CD14-positive monocyte (primary cell): ENCODE results near the gene PLXND1. TPM values are rescaled to one million over a fixed set of nuclear protein-coding genes. Genes with fewer than 3 reads are reported as not detected.

ENCODE experiments used
- DNase-seq, 3 donors: peaks; one replicate each; pipeline ENCODE4 v3.0.0-alpha.2; 2011 to 2022
- H2AFZ ChIP-seq: 2 replicates; pipeline ENCODE4 v1.6.0; 2012; ENCODE audit warnings: mild to moderate bottlenecking, low read depth, low read length, inconsistent platforms; ENCODE audit not compliant: insufficient read depth, poor library complexity, severe bottlenecking
- H3K27ac ChIP-seq, 2 donors: 1 replicate in 1 of 2; 2 replicates in 1 of 2; pipeline ENCODE4 v1.5.1; 2012 to 2013; ENCODE audit warnings: low read length in 2 of 2, control low read depth in 1 of 2, inconsistent platforms in 1 of 2, low read depth in 1 of 2, mild to moderate bottlenecking in 1 of 2
- H3K27me3 ChIP-seq, 2 donors: one replicate each; pipeline versions ENCODE4 v1.6.0 to v1.6.1; 2011 to 2013; ENCODE audit warnings: low read length in 2 of 2; ENCODE audit not compliant: control insufficient read depth in 2 of 2, insufficient read depth in 2 of 2
- H3K36me3 ChIP-seq, 2 donors: replicated peaks in 1 of 2; 1 replicate in 1 of 2; 2 replicates in 1 of 2; pipeline versions ENCODE4 v1.5.1 to v1.6.1; 2012 to 2013; ENCODE audit warnings: low read length in 2 of 2, control low read depth in 1 of 2, inconsistent platforms in 1 of 2, mild to moderate bottlenecking in 1 of 2; ENCODE audit not compliant: insufficient read depth in 2 of 2, control insufficient read depth in 1 of 2
- H3K4me1 ChIP-seq, 2 donors: 1 replicate in 1 of 2; 2 replicates in 1 of 2; pipeline versions ENCODE4 v1.5.1 to v1.6.1; 2012 to 2013; ENCODE audit warnings: low read length in 2 of 2, control low read depth in 1 of 2, inconsistent platforms in 1 of 2, mild to moderate bottlenecking in 1 of 2, moderate library complexity in 1 of 2; ENCODE audit not compliant: insufficient read depth in 2 of 2, control insufficient read depth in 1 of 2
- H3K4me2 ChIP-seq: replicated peaks from 2 replicates; pipeline ENCODE3; 2012; ENCODE audit warnings: low read length, moderate library complexity, mild to moderate bottlenecking; ENCODE audit not compliant: poor library complexity, severe bottlenecking; ENCODE audit errors: extremely low read depth
- H3K4me3 ChIP-seq, 3 experiments: fragments of 200-600 bp in 1 of 3; sonication (generic) in 1 of 3; replicated peaks in 1 of 3; 1 replicate in 2 of 3; 2 replicates in 1 of 3; pipeline ENCODE4 v1.5.1; 2011 to 2013; ENCODE audit warnings: low read length in 3 of 3, mild to moderate bottlenecking in 3 of 3, control low read depth in 2 of 3, low read depth in 2 of 3, inconsistent platforms in 1 of 3, moderate library complexity in 1 of 3
- H3K79me2 ChIP-seq: 2 replicates; pipeline ENCODE4 v1.6.0; 2012; ENCODE audit warnings: mild to moderate bottlenecking, control low read depth, inconsistent platforms, low read length, moderate library complexity; ENCODE audit not compliant: insufficient read depth
- H3K9ac ChIP-seq: 2 replicates; pipeline ENCODE4 v1.6.0; 2017; ENCODE audit warnings: low read length, mild to moderate bottlenecking; ENCODE audit not compliant: insufficient read depth, poor library complexity, severe bottlenecking
- H3K9me3 ChIP-seq, 2 donors: replicated peaks in 1 of 2; 1 replicate in 1 of 2; 2 replicates in 1 of 2; pipeline versions ENCODE4 v1.5.1 to v1.6.1; 2012 to 2013; ENCODE audit warnings: low read length in 2 of 2, control low read depth in 1 of 2; ENCODE audit not compliant: control insufficient read depth in 1 of 2, insufficient read depth in 1 of 2
- H4K20me1 ChIP-seq: 2 replicates; pipeline ENCODE4 v1.6.0; 2012; ENCODE audit warnings: mild to moderate bottlenecking, low read length, control low read depth, moderate library complexity; ENCODE audit not compliant: insufficient read depth
- H3K27ac Mint-ChIP-seq, 7 donors: one replicate each; pipeline ENCODE4 v1.8.0; 2020; ENCODE audit warnings: mild to moderate bottlenecking in 7 of 7, mixed read lengths in 7 of 7, moderate library complexity in 6 of 7, inconsistent platforms in 2 of 7
- H3K27me3 Mint-ChIP-seq, 3 donors: one replicate each; pipeline ENCODE4 v1.8.0; 2021 to 2022; ENCODE audit warnings: low read depth in 3 of 3, mild to moderate bottlenecking in 3 of 3, mixed read lengths in 3 of 3, moderate library complexity in 3 of 3, inconsistent platforms in 1 of 3
- H3K36me3 Mint-ChIP-seq, 2 donors: one replicate each; pipeline ENCODE4 v1.8.0; 2020; ENCODE audit warnings: mixed read lengths in 2 of 2, inconsistent platforms in 1 of 2, mild to moderate bottlenecking in 1 of 2
- H3K4me1 Mint-ChIP-seq: one replicate; pipeline ENCODE4 v1.8.0; 2020; ENCODE audit warnings: mild to moderate bottlenecking, mixed read lengths
- H3K4me3 Mint-ChIP-seq, 2 donors: one replicate each; pipeline ENCODE4 v1.8.0; 2020; ENCODE audit warnings: mild to moderate bottlenecking in 2 of 2, mixed read lengths in 2 of 2, moderate library complexity in 1 of 2
- H3K9me3 Mint-ChIP-seq, 7 donors: one replicate each; pipeline ENCODE4 v1.8.0; 2020 to 2022; ENCODE audit warnings: mixed read lengths in 7 of 7, mild to moderate bottlenecking in 6 of 7, moderate library complexity in 6 of 7, inconsistent platforms in 2 of 7
- CTCF ChIP-seq: fragments of 200-600 bp; IDR thresholded peaks from one replicate; pipeline ENCODE4 v1.8.0; 2022; ENCODE audit warnings: antibody characterized with exemption, mild to moderate bottlenecking
- WGBS: methylation state at CpG from one replicate; pipeline ENCODE4 v1.1.5; 2013; ENCODE audit warnings: missing lambda C conversion rate; ENCODE audit not compliant: insufficient coverage; 5-methylcytosine and 5-hydroxymethylcytosine counted together
- intact Hi-C, 2 donors: fragments of 100-400 bp; cut with micrococcal nuclease; formaldehyde crosslinking; loops; one replicate each; pipeline versions ENCODE4 v1.15.0 to v1.15.1; 2023
- polyA plus RNA-seq, 3 donors: library from polyadenylated mRNA; depleted of rRNA in 1 of 3; unstranded in 2 of 3; stranded (reverse) in 1 of 3; fragments of 300-500 nt in 2 of 3; fragments of >200 nt in 1 of 3; fragmentation: Illumina TruSeq in 2 of 3; gene quantifications; 1 replicate in 2 of 3; 2 replicates in 1 of 3; pipeline ENCODE4 v1.2.3, GENCODE V29; 2012 to 2021

Gene PLXND1
- polyA plus RNA-seq, 3 donors: 7.1 to 170 (median 9.9) TPM

DNA sequence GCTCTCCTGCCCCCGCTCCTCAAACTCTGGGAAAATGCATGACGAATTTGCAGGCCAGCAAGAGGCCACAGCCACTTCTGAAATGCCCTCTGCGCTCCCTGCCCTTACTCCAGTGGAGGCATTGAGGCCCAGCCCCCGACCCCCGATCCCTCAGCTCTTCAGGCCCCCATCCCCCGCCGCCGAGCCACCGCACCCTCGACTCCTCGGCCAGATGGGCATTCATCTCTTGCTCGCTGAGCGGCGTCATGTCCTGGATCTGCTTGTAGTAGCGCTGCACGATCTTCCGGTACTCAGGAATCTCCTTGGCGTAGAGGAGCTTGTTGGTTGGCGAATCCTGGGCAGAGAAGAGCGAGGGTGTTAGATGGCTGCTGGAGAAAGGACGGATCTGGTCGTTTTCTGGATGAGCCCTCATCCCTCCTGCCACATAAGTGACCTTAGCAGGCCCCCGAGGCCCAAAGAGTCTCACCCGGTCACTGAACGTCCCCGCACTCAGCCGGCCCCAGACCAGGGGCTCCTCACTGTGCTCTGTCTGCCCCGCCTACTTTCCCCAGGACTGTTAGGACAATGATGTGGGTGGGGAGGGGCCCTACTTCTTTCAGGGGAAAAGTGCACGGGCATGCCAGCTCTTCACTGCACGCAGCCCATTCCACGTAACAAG is 49.5 kb downstream of the PLXND1 start:
- Histone ChIP-seq H3K36me3 (peaks cover 59 to 71% of the 10 kb centered on the region in 2 donors), H3K27ac (no peak overlapping the region), H3K27me3 (no peaks in the 10 kb centered on the region), H4K20me1 (no peaks in the 10 kb centered on the region), H3K9me3 (no peaks in the 10 kb centered on the region), H3K4me1 (peaks cover 20 to 27% of the 10 kb centered on the region in 2 donors), H3K79me2 (no peaks in the 10 kb centered on the region), H3K4me3 (no peak overlapping the region), H3K9ac (no peak overlapping the region), H3K4me2 (no peak overlapping the region), H2AFZ (no peak overlapping the region)
- Mint-ChIP-seq H3K36me3 (peaks cover 54 to 63% of the 10 kb centered on the region in 2 donors), H3K27me3 (peaks cover 0 to 2% (median 0%) of the 10 kb centered on the region in 3 donors), H3K4me1 (peaks cover 34% of the 10 kb centered on the region), H3K27ac (no peak overlapping the region), H3K9me3 (no peaks in the 10 kb centered on the region), H3K4me3 (no peak overlapping the region)
- WGBS: 96% methylated on average over 27 of the region's 31 CpGs
- DNase-seq: no peak
- TF ChIP-seq CTCF: no peak
- intact Hi-C loops: no loop called here

DNA sequence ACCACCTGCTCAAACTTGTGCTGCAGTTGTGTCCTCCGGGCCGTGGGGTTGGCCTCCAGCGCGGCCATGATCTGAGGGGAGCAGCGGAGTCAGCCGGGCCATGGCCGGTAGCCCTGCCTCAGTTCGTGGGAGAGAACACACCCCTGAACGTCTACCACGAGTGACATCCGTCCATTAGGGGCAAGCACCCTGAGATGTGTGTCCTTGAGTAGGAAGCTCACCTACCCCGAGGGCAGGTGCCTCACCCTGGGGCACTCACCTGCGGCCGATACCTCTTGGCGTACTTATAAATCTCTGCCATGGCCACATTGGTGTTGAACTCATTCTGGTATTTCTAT is 50.1 kb downstream of the PLXND1 start:
- Histone ChIP-seq H3K9ac (no peak overlapping the region), H3K79me2 (no peaks in the 10 kb centered on the region), H3K27ac (no peak overlapping the region), H3K9me3 (no peaks in the 10 kb centered on the region), H3K4me1 (peaks cover 20 to 27% of the 10 kb centered on the region in 2 donors), H3K27me3 (no peaks in the 10 kb centered on the region), H4K20me1 (no peaks in the 10 kb centered on the region), H2AFZ (no peak overlapping the region), H3K36me3 (peaks cover 53 to 65% of the 10 kb centered on the region in 2 donors), H3K4me3 (no peak overlapping the region), H3K4me2 (no peak overlapping the region)
- Mint-ChIP-seq H3K4me1 (peaks cover 34% of the 10 kb centered on the region), H3K9me3 (no peaks in the 10 kb centered on the region), H3K27me3 (peaks cover 0 to 2% (median 0%) of the 10 kb centered on the region in 3 donors), H3K36me3 (peaks cover 50 to 59% of the 10 kb centered on the region in 2 donors), H3K4me3 (no peak overlapping the region), H3K27ac (peak overlapping the region in 1 of 7 donors; percentile 75)
- 96% methylated on average over 10 of the region's 15 CpGs for WGBS
- DNase-seq: no peak
- no peak for TF ChIP-seq CTCF
- intact Hi-C loops: no loop called here
